Activated T-cell treated with anti-CD3 and anti-CD28 coated beads for 48 hours (primary cell): ENCODE results near the gene FBH1.
"Not testable (repeated sequence)": the region's sequence is repeated elsewhere in the genome, so short reads cannot be mapped to it uniquely, and the experiment has no call there.

Experiments
- DNase-seq: peaks from one replicate; pipeline ENCODE4 v3.0.0-alpha.2; 2020; ENCODE audit warnings: low read depth

The FBH1 gene

GRCh38 chr10:5903563-5903962 lies 13.5 kb downstream of the FBH1 start:
- no peak for DNase-seq

DNA sequence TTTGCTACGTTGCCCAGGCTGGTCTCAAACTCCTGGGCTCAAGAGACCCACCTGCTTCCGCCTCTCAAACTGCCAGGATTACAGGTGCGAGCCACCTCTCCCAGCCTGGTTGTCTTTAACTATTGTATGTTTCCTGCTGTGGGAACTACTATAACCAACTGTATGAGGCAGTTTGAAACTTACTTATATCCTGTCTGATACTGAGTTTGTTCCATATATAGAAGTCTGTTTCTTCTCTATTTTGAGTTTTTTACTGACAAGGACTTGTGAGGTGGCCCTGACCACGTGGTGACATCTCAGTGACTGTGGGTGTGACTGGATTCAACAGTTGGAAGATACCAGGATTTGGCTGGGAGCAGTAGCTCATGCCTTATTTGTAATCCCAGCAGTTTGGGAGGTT lies 14.2 kb downstream of the FBH1 start:
- no peak for DNase-seq

DNA sequence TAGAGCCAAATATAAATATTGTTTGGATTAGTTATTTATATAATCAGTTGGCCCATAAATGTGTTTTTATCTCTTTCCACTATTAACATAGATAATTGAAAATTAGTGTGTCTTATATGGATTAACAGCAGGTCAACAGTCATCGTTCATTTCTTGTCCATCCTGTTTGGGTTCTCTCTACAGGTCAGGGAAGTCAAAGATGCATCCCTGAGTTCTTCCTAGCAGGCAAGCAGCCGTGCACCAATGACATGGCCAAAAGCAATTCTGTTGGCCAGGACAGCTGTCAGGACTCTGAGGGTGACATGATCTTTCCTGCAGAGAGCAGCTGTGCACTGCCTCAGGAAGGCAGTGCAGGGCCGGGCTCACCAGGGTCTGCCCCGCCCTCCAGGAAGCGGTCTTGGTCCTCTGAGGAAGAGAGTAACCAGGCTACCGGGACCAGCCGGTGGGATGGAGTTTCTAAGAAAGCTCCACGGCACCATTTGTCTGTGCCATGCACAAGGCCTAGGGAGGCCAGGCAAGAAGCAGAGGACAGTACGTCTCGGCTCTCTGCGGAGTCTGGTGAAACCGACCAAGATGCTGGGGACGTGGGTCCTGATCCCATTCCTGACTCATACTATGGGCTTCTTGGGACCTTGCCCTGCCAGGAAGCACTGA lies 15.9 kb downstream of the FBH1 start:
- no peak for DNase-seq

GRCh38 chr10:5906651-5907050 lies 16.6 kb downstream of the FBH1 start:
- DNase-seq: no peak

GRCh38 chr10:5908676-5909075 lies 18.6 kb downstream of the FBH1 start:
- DNase-seq: not testable (repeated sequence)

DNA sequence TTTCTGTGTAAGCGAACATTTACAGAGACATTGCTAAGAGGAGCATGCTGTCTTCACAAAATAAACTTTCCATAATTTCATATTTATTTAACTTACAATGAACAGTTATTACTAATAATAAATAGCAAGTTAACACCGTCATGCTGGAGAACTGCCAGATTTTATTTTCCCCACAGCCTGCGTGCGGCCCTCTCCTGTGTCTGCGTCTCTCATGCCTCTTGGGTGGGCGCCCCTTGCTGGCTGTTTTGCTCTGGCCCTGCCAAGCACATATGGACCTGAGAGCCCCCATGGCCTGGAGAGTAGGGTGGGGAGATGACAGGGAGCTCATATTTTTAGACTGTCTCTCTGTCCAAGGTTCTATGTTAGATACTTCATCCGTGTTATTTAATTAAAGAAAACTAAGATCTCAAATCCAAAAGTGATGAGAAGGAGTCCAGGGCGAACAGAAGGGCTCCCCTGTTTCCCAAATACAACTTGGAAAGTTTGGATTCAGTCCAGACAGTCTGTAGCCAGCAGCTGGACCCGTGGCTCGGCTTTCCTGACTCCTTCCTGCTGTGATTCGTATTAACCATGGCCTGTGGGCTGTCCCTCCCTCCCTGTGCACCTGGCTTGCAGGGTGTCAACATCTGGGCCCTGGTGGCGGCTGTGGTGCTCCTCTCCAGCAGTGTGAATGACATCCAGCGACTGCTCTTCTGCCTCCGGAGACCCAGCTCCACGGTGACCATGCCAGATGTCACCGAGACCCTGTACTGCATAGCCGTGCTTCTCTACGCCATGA lies 20.5 kb downstream of the FBH1 start:
- no peak for DNase-seq

- DNase-seq: no peak
These were observed 21.6 kb downstream of the FBH1 start for GRCh38 chr10:5911670-5912069.

DNA sequence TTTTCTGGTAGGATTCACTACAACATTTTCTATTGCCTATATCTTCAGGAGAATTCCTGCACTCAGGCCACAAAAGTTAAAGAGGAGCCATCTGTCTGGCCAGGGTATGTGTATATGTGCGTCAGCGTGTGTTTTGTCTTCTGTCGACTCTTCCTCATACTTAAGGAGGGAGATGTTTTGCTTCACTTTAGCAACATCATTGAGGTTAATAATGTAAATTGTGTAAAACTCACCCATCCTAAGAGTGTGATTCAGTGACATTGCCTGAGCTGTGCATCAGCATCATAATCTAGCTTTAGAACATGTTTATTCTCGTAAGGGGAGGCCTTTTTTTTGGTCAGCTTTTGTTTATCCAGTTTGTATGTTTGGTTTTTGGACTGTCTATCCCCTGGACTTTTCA lies 23.7 kb downstream of the FBH1 start:
- DNase-seq: no peak

GRCh38 chr10:5915451-5915850 lies 25.4 kb downstream of the FBH1 start:
- no peak for DNase-seq

DNA sequence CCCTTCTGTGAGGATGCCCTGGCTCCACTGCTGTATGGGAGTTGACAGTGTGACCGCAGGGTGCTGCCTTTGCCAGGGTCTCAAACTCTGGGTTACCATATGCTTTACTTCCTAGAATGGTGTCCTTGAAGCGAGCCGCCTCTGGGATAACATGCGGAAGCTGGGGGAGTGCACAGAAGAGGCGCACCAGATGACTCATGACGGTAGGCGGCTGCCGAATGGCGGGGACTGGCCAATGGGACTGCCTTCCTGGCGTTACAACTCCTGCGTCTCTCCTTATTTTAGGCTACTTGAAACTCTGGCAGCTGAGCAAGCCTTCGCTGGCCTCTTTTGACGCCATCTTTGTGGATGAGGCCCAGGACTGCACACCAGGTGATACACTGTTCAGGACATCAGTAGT lies 27.3 kb downstream of the FBH1 start:
- DNase-seq: no peak

DNA sequence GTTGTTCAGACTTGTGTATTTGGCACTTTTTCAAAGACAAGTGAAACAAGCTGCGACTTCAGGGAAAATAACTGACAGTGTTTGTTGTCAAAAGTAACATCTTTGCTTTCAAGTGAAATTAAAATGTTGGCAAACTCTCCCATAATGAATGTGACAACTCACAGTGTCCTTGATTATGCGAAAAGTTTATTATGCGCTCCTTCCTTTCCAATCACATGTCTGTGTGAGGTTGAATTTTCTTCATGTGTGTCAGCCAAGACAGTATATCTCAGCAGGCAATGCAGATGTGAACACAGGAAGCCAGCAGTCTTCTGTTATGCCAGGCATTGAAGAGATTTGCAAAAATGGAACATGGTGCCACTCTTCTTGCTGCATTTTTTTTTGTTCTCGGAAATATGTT lies 28.7 kb downstream of the FBH1 start:
- no peak for DNase-seq

DNA sequence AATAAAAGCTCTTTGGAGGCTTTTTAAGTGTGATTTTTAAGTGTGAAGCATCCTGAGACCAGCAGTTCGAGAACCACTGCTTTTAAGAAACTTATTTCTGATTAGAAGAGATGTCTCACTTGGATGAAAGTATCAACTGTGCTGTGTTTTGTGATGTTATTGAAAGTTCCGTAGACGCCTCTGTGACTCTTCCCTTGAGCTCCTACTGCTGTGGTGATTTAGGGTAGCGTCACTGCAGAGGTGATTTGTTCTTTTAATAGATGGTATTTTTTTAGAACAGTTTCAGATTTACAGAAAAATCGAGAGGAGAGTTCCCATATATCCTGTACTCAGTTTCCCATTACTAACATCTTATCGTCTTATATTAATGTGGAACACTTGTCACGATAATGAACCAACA lies 29.5 kb downstream of the FBH1 start:
- DNase-seq: no peak

DNA sequence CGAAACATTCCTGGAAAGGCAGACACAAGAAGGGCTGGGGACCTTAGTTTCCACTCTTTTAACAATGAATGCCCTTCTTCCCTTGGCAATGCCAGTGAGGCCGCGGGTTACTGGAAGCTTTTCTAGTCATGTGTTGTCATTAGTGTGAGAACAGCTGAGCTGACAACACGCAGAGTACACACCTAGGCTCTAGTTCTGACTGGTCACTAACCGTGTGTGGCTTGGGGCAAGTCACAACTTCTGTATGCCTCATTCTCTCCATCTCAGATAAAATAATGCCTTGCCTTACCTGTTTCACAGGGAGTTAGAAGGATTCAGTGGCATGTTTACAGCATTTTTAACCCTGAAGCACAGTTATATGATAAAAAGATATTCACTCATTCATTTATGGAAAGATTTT lies 31.7 kb downstream of the FBH1 start:
- DNase-seq: no peak

GRCh38 chr10:5924889-5925288 lies 34.8 kb downstream of the FBH1 start:
- no peak for DNase-seq

DNA sequence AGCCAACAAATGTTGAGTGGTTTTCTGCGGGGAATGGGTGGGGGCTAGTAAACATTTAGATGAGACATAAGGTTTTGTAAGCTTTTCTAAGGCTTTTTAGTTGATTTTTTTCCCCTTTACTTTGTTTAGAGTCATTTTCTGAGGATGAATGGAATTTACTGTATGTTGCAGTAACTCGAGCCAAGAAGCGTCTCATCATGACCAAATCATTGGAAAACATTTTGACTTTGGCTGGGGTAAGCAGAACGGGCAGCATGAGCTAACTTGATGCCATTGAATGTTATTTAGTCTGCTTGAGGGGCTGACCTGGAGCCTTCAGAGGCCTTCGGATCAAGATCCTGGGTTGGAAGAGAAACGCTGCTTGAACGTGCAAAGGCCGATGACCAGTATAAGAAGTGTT lies 37.3 kb downstream of the FBH1 start:
- no peak for DNase-seq

DNA sequence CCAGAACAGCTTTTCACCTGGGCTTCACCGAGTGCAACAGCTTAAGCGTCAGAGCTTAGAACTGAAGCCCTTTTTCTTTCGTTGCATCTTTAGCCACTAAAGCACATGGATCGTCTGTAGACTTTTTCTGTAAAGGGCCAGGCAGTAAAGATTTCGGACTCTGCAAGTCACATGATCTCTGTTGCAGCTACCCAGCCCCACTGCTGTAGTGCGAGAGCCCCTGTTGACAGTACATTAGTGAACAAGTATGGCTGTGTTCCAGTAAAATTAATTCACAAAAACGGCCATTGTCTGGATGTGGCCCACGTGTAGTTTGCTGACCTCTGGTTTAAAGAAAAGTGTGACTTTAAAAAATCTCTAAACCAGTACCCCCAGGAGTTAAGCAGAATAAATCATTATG lies 39.4 kb downstream of the FBH1 start:
- no peak for DNase-seq

- no peak for DNase-seq
These were observed 40.2 kb downstream of the FBH1 start for GRCh38 chr10:5930272-5930671.

DNA sequence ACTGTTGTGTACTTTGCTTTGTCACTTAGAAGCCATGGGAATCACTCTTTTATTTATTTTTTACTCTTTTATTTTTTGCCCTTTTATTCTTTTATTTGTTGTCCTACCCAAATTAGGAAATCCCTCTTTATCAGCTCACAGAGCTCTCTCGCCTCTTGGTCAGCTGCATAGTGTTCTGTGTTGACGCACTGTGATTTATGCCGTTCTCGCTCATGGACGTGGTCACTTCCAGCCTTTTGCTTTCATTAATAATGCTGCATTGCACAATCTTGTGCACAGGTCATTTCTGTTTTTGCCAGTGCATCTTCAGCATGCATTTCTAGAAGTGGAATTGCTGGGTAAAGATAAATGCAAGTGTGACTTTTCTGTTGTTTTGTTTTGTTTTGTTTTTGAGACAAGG lies 42.3 kb downstream of the FBH1 start:
- no peak for DNase-seq

DNA sequence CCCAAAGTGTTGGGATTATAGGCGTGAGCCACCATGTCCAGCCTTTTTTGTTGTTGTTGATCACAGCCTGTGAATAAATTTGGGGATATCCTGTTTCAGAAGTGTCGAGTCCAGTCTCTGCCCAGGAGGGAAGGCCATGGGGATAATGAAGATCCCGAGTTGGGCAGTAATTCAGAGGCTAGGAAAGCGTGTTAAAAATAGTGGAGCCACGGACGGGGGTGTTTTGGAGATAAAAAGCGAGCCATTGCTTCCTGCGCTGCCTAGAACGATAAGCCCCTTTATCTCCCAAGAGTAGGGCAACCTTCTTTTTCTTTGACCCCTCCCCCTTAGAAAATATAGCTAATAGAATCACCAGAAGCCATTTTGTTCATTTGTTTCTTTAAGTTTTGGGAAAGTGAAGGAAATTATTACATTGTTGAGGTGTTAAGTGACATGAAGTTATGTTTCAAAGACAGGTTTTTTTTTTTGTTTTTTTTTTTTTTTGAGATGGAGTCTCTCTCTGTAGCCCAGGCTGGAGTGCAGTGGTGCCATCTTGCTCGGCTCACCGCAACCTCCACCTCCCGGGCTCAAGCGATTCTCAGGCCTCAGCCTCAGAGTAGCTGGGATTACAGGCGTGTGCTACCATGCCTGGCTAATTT lies 44.0 kb downstream of the FBH1 start:
- no peak for DNase-seq

DNA sequence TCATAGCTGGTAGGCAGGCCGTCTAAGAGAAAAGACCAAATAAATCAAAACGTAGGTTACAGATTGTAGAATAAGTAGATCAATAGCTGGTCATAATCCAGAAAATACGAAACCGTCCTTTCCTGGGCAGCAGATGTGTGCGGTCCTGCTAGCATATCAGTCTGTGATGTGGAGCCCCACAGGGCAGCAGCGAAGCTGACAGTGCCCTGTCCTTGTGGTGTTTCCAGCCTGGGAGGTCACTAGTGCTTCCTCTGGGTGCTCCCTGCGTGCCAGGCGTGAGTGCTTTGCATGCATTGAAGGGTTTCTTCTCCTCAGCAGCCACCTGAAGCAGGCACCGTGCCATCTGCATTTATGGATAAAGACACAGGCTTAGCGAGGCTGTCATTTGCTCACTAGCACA lies 45.6 kb downstream of the FBH1 start:
- no peak for DNase-seq

DNA sequence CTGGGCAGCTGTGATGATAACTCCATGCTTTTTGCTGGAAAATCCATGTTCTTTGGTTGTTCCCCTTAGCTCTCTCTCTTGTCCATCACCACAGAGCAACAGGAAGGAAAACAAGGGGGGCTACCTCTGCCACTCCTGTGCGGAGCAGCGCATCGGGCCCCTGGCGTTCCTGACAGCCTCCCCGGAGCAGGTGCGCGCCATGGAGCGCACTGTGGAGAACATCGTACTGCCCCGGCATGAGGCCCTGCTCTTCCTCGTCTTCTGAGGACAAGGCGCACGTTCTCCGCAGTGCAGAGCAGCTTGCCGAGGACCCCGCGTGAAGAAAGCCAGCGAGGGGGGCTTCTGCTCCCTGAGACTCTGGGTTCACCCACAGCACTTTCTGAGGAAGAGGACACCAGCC lies 47.0 kb downstream of the FBH1 start:
- DNase-seq: no peak

- no peak for DNase-seq
These were observed 48.2 kb downstream of the FBH1 start for GRCh38 chr10:5938291-5938690.

DNA sequence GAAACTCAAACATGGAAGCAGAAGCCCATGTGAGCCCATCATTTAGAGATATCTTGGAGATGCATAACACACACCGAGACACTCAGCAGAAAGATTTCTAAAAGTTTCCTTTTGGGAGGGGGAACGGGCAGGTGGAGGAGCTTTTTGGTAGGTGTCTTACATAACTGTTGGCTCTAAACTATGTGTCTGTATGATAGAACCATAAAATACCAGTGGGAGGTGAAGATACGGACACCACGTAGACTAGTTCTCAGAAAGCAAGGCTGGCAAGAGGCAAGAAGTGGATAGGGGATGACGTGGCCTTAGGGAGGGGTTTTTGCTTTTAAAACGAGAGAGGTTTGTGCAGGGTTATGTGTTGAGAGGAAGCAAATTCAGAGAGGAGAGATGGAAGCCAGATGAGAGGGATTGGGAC lies 50.8 kb downstream of the FBH1 start:
- DNase-seq: no peak

- no peak for DNase-seq
These were observed 51.5 kb downstream of the FBH1 start for GRCh38 chr10:5941579-5941978.
